Measurements from ENCODE around the gene TMEM19. TPM values are rescaled to one million over a fixed set of nuclear protein-coding genes. Genes with fewer than 3 reads are reported as not detected.

TMEM19 gene
- total RNA-seq, 1 donor from 2014 or later, result 52.2 TPM

Other genes with a start within 250 kb of the TMEM19 start
- 4.1 TPM for gene LGR5, start 246.3 kb upstream of the TMEM19 start, total RNA-seq (ENCODE audit: insufficient read depth, low replicate concordance)
- gene ZFC3H1, start 22.2 kb upstream of the TMEM19 start, total RNA-seq (ENCODE audit: insufficient read depth, low replicate concordance), result 55.6 TPM
- 7.2 TPM for gene THAP2, start 21.8 kb upstream of the TMEM19 start, total RNA-seq (ENCODE audit: insufficient read depth, low replicate concordance)
- 17.1 TPM for gene RAB21, start 68.8 kb downstream of the TMEM19 start, total RNA-seq (ENCODE audit: insufficient read depth, low replicate concordance)
- 38.5 TPM for gene TBC1D15, start 153.7 kb downstream of the TMEM19 start, total RNA-seq (ENCODE audit: insufficient read depth, low replicate concordance)

Measured in umbilical cord (tissue), 1 donor.